NCI-H1417 (cell line): ENCODE measurements around the gene PRPF6.
"Not testable (repeated sequence)": the region's sequence is repeated elsewhere in the genome, so short reads cannot be mapped to it uniquely, and the experiment has no call there.

Experiments used
- DNase-seq, 3 experiments: peaks; one replicate each; lab custom pipeline; 2025; lab: John Stamatoyannopoulos, UW

PRPF6 gene

DNA sequence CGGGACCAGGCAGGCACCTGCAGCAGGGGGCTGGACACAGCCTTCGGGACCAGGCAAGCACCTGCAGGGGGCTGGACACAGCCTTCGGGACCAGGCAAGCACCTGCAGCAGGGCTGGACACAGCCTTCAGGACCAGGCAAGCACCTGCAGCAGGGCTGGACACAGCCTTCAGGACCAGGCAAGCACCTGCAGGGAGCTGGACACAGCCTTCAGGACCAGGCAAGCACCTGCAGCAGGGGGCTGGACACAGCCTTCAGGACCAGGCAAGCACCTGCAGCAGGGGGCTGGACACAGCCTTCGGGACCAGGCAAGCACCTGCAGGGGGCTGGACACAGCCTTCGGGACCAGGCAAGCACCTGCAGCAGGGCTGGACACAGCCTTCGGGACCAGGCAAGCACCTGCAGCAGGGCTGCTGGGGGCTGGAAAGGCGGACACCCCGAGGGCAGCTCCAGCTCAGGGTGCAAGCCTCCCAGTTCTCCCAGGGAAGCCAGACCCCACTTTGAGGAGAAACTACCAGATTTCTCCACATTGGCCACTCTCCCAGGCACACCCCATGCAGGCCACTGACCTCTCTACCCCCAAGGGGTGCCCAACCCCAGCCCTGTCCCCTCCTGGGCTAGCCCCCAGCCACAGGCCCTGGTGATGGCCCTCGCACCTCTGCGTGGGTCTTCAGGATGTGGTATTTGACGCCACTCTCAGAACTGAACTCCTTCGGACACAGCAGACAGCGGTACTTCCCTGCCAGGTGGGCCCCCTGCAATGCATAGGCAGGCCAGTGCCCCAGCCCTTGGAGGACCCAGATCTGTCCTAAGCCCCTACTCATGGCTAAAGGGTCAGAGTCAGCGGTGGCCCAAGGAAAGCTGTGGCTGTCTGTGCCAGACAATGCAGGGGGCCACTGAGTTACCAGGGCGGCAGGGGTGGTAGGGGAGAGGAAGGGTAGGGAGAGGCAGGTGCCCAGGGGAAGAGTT lies 20.0 kb upstream of the PRPF6 start:
- not testable (repeated sequence) for DNase-seq

- DNase-seq, result no peak
Observed at GRCh38 chr20:63961664-63962425, 19.1 kb upstream of the PRPF6 start.

GRCh38 chr20:63962426-63963347 lies 18.2 kb upstream of the PRPF6 start:
- DNase-seq, result no peak

- no peak for DNase-seq
Observed at GRCh38 chr20:63963348-63963741, 17.6 kb upstream of the PRPF6 start.

DNA sequence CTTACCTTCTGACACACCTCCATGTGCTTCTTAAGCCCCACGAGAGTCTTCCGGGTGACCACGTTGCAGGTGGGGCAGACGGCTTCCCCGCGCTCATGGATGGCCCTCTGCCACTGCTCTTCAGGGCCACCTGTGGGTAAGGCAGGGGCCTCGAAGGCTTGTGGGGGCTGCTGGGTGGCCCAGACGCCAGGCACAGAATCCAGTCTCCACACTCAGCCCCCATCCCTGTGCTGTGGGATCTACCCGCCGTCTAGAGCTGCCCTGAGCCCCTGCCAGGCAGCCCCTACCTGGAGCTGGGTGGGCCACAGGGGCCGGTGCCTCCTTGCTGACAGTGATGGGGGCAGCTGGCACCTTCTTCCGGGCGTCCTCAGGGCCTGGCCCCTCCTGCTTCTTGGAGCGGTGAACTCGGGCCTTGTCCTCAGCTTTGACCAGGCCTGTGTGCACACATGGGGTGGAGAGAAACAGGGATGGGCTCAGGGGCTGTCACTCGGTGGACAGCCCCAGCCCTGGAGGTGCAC lies 17.1 kb upstream of the PRPF6 start:
- DNase-seq, result no peak

- no peak for DNase-seq
Observed at GRCh38 chr20:63964412-63964811, 16.5 kb upstream of the PRPF6 start.

GRCh38 chr20:63966172-63966943 lies 14.6 kb upstream of the PRPF6 start:
- DNase-seq, result no peak

GRCh38 chr20:63966944-63967322 lies 14.0 kb upstream of the PRPF6 start:
- no peak for DNase-seq

- DNase-seq, result no peak
Observed at GRCh38 chr20:63967330-63968135, 13.4 kb upstream of the PRPF6 start.

DNA sequence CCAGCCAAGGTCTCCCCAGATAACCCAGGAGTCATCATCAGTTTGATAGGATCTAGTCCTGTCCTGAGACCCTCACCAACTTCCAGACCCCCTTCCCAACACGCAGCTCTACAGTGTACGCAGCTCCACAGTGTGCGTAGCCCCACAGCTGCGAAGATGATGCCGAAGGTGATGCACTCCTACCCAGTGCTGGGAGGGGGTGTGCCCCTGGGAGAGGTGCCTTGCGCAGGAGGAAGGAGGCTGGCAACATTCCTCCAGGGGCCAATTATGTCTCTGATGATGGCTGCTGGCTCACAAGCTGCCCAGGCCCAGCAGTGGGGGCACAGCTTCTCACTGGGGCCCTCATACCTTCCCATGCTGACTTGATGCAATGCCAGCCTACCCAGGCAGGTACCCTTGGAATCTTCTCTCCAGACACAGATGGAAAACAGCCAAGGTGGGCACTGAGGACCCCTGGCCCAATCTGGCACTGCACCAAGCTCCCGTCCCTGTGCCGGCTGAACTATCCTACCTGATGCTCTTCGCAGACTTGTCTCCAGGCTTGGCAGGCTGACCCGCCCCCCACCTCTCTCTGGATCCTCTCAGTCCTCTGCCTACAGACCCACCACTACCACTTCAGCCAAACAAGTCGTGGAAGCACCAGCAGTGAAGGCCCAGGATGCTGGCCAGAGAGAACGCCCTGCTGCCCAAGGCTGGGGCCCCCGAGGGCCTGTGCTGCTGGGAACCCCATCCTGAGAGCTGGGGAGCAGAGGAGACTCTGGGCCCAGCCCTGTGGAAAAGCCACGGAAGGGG lies 12.6 kb upstream of the PRPF6 start:
- no peak for DNase-seq

DNA sequence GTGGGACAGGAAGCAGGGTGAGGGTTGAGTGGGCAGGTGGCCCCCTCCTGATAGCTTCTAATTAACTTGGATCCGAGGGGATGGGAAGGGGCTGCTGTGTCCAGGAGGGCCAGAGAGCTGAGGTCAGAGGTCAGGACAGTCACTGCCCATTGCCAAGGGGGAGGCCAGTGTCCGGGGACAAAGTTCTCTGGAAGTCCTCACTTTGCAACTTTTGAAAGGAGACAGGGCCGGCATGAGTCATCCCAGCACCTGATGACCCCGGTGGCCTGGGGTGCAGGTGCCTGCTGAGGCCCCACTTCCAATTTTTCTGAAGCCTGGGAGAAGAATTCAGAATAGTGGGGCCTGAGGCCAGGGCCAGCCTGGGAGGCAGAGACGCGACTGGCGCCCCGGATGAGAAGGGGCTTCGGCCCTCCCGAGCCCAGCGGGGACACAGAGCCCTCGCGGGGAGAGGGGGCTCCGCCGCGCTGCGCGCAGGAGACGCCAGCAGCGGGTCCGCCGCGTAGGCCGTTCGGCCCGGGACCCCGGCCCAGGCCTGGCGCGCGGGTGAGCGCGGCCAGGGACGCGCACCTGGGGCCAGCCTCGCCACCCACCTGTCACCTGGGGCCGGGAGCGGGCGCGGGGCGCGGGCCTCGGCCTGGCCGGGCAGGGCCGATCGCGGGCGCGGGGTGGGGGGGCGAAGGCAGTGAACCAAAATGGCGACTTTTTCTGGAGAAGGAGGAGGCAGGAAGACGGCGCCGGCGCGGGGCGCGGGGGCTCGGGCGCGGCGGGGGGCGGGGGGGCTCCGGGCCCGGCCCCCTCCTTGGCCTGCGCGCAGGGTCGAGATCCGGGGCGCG lies 11.8 kb upstream of the PRPF6 start:
- peak in 2 of 3 experiments; percentile 35 to 57 for DNase-seq

DNA sequence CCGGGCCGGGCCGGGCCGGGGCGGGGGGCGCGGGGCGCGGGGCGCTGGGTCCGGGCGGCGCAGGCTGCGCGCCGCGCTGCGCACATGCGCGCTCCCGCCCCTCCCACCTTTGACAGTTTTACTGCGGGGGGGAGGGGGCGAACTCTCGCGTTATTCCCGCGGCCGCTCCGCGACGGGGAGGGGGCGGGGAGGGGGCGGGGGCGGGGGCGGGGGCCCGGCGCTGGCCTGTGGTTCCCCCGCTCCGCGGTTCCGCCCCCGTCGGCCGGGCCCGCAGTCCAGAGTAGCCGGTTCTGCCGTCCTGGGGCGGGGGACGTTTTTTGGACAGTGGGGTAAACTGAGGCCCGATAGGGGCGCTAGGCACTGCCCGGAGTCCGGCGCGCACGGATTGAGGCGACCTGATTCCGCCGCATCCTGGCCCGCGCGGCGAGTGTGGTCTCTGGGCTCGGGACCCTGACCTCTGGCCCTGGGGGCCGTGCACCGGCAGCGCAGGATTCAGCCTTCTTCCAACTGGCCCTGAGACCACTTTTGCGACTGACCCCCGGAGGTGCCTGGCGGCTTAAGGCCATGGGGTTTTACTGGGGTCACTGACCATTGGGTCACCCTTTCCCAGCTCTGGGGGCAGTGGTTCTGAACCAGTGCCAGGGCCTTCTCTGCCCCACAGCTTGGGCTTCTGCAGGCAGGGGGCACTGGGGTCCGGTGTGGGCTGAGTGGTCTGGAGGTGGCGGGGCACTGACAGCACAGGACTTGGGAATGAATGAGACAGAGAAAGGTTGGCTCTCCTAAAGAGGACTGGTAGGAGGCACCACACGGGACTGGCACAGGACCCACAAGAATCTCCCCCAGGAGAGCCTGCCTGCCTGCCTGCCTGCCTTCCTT lies 10.9 kb upstream of the PRPF6 start, which contains the start of gene ZNF512B:
ZNF512B (minus strand) TSS at position 93 of the 876 bp plus-strand sequence. CDS start 1,980 bp downstream, outside the sequence.
- DNase-seq, result peak; percentile 63 to 81 (median 68)

DNA sequence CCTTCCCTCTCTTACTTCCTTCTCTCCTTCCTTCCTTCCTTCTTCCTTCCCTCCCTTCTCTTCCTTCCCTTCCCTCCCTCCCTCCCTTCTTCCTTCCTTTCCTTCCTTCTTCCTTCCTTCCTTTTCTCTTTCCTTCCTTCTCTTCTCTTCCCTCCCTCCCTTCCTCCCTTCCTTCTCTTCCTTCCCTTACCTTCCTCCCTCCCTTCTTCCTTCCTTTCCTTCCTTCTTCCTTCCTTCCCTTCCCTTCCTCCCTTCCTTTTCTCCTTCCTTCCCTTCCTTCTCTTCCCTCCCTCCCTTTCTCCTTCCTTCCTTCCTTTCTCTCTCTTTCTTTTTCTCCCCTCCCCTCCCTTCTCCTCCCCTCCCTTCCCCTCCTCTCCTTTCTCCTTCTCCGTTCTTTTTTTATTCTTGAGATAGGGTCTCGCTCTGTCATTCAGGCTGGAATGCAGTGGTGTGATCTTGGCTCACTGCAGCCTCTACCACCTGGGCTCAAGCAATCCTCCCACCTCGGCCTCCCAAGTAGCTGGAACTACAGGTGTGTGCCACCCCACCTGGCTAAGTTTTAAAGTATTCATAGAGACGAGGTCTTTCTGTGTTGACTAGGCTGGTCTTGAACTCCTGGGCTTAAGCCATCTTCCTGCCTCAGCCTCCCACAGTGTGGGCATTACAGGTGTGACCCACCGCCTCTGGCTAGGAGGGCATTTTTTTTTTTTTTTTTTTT lies 10.1 kb upstream of the PRPF6 start:
- no peak for DNase-seq

- not testable (repeated sequence) for DNase-seq
Observed at GRCh38 chr20:63971960-63972311, 9.0 kb upstream of the PRPF6 start.

DNA sequence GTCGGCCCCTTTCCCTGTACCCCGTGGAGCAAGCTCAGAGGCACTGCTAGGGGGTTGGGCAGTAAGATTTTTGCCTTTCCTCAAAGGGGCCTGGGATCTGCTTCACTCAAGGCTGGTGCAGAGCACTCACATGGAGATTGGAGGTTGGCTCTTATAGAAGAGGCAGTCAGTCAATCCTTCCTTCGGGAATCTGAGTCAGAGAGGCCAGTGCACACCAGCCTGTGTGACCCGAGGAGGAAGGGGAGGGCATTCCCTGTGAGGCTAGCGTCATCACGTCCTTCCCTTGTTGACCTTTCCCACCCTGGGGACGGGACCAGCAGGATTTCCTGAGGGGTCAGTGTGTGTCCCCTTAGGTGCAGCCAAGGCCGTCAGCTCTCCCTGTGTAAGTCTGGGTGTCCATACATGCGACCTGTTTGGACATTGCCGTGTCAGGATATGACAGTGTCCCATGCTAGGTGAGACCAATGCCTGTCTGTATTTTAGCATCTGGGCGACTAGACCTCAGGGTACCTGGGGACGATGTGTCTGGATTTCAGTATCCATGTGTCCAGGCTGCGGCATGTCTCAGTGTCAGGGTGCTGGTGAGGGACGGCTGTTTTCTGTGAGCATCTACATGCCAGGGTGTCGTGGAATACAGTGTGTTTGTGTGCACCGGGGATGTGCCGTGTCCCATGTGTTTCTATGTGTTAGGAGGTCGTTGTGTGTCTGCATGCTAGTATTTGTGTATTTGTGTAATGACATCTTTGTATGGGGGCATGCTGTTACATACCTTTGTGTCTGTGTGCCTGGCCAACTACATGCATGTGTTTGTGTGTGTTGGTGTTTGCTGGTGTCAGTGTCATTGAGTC lies 8.4 kb upstream of the PRPF6 start:
- DNase-seq, result no peak

DNA sequence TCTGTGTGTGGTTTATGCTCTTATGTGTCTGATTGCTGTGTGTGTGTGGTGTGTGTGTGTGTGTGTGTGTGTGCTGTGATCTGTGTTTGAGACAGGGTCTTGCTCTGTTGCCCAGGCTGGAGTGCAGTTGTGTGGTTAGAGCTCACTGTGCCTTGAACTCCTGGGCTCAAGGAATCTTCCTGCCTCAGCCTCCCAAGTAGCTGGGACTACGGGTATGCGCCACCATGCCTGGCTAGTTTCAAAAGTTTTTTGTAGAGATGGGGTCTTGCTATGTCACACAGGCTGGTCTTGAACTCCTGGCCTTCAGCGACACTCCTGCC lies 7.8 kb upstream of the PRPF6 start:
- no peak for DNase-seq
